MG63 (cell line): ENCODE measurements around the gene ZNF789. TPM values are rescaled to one million over a fixed set of nuclear protein-coding genes. Genes with fewer than 3 reads are reported as not detected.
"Not testable (repeated sequence)": the region's sequence is repeated elsewhere in the genome, so short reads cannot be mapped to it uniquely, and the experiment has no call there.

Source experiments
- DNase-seq: peaks from one replicate; pipeline ENCODE4 v3.0.0-alpha.2; 2020
- H3K27me3 ChIP-seq: fragments of 250-450 bp; sonication (Bioruptor Pico); 2 replicates; pipeline ENCODE4 v1.5.1; 2020; ENCODE audit warnings: mild to moderate bottlenecking, moderate library complexity
- H3K36me3 ChIP-seq: fragments of 250-450 bp; sonication (Bioruptor Pico); 2 replicates; pipeline ENCODE4 v1.5.1; 2020; ENCODE audit warnings: mild to moderate bottlenecking, moderate library complexity
- H3K4me3 ChIP-seq: fragments of 250-450 bp; sonication (Bioruptor Pico); 2 replicates; pipeline ENCODE4 v1.5.1; 2020; ENCODE audit warnings: mild to moderate bottlenecking, moderate library complexity
- H3K9me3 ChIP-seq: fragments of 250-450 bp; sonication (Bioruptor Pico); 2 replicates; pipeline ENCODE4 v1.5.1; 2020; ENCODE audit warnings: mild to moderate bottlenecking, moderate library complexity
- total RNA-seq: library from RNA; depleted of rRNA; stranded (reverse); fragments of >200 nt; shearing (Covaris generic); gene quantifications from 2 replicates; pipeline ENCODE4 v1.2.3, GENCODE V29; 2014; ENCODE audit warnings: low replicate concordance; rRNA removed

The ZNF789 gene
- total RNA-seq = 4.2 and 5.0 TPM in 2 replicates

DNA sequence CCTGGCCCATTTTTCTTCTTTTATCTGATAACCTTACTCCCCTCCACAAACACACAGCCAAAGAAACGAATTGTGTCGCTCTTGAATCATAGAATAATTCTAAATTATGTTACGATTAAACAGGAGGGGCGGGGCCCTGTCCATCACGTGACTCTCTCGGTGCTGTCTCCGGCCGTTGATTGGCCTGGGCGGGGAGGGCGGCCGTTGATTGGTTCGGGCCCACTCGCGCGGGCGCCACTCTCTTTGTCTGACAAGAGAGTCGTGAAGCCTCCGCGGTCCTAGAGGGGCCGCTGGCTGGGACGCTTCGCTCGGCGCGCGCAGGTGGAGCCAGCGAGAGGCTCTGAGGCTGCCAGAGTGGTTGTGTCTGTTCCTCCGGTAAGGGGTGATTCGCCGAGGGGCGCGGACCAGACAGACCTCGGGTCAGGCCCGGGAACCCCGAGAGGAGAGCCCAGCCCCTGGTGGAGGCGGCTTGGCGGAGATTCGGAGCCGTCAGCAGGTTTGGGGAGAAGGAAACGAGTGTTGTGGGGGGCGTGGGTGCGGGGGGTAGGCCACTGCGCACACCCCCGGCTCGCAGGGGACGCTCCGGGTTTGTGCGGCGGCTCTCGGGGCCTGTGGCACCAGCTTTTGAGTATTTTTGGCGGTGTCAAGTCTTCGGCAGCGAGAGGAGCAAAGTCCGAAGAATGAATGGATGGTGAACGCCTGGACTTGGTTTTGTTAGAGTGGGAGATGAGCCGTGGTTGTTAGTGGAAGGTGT lies at the start of gene ZNF789:
Gene ZNF789, plus strand, starts transcription at position 330 of the 754 bp plus-strand sequence. CDS start 3,567 bp downstream, outside the sequence.
- Histone ChIP-seq H3K9me3 (no peaks in the 10 kb centered on the region), H3K27me3 (no peaks in the 10 kb centered on the region), H3K36me3 (no peaks in the 10 kb centered on the region), H3K4me3 (peak within 1 kb of the TSS; percentile 89)
- peak; percentile 96 for DNase-seq

DNA sequence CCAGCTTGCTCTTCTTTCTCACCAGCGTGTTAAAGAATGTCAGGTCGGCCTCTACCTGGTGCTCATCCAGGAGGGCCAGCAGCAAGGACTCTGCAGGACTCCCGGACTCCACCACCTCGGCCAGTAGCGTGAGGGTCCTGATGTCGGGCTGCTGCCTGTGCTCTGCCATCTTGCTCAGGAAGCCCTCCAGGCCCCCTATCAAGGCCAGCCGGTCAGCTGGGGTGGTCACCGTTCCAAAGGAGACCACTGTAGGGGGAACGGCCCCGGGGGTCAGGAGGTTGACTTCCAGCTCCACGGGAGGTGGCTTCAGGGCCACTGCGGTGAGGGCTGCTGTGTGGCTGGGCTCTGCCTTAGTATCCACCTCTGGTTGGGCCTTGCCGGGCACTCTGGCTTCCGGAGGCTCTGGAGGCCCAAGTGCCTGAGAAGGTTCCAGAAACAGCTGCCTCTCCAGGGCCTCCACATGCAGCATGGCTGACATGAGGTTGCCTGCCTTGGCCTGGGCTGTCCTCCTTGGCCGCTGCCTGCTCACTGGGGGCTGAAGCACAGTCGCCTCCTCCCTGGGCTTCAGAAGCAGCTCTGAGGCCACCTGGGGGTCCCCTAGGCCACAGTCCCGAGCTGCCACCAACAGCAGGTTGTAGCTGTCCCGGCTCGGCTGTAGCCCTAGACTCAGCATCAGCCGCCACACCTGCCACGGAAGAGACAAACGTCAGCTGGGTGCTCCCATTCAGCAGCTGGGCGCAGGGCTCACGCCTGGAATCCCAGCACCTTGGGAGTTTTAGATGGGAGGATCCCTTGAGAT lies 47.6 kb upstream of the ZNF789 start:
- Histone ChIP-seq H3K4me3 (no peak overlapping the region), H3K36me3 (no peaks in the 10 kb centered on the region; the same call in 1 of the 2 replicates), H3K9me3 (no peaks in the 10 kb centered on the region), H3K27me3 (no peaks in the 10 kb centered on the region)
- DNase-seq = no peak

DNA sequence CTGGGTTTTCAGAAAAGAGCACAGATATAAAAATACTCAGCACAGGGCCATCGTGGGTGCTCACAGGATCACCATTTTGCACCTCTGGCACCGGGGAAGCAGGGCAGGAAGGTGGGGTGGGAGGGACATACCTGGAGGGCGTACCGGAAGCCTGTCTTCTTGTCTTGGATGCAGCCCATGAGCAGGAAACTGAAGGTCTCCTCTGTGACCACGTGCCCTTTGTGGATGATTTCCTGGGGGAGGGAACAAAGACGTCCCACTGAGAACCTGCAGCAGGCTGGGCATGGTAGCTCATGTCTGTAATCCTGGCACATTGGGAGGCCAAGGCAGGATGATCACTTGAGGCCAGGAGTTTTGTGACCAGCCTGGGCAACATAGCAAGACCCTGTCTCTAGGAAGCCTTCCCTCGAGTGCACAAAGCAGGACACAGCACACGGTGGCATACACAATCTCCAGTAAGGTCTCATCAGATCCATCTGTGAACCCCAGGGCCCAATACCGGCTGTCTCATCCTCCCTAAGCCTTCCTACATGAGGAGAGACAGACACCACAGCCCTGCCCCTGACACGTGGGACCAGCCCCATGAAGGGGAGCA lies 43.6 kb upstream of the ZNF789 start:
- H3K9me3 ChIP-seq = no peaks in the 10 kb centered on the region
- no peak overlapping the region for H3K4me3 ChIP-seq
- no peak for DNase-seq
- no peaks in the 10 kb centered on the region for H3K36me3 ChIP-seq
- H3K27me3 ChIP-seq = no peaks in the 10 kb centered on the region

DNA sequence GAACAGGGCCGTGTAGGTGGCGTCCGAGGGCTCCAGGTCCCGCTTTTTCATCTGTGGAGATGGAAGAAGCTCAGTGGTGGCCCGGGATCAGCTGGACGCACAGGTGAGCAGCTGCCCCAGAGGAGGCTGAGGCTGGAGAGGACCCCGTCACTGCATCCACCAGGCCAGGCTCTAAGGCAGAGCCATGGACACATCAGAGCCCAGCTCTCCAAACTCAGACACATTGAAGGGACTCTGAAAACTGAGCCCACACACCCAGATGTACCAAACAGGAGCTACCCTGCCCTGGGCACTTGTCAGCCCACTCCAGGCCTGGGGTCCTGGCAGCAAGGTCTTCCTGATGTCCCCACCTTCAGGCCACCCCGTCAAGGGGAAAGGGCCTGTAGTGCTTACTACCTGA lies 42.9 kb upstream of the ZNF789 start:
- H3K36me3 ChIP-seq = no peaks in the 10 kb centered on the region
- H3K4me3 ChIP-seq = no peak overlapping the region
- no peak for DNase-seq
- H3K27me3 ChIP-seq = no peaks in the 10 kb centered on the region
- H3K9me3 ChIP-seq = no peaks in the 10 kb centered on the region

DNA sequence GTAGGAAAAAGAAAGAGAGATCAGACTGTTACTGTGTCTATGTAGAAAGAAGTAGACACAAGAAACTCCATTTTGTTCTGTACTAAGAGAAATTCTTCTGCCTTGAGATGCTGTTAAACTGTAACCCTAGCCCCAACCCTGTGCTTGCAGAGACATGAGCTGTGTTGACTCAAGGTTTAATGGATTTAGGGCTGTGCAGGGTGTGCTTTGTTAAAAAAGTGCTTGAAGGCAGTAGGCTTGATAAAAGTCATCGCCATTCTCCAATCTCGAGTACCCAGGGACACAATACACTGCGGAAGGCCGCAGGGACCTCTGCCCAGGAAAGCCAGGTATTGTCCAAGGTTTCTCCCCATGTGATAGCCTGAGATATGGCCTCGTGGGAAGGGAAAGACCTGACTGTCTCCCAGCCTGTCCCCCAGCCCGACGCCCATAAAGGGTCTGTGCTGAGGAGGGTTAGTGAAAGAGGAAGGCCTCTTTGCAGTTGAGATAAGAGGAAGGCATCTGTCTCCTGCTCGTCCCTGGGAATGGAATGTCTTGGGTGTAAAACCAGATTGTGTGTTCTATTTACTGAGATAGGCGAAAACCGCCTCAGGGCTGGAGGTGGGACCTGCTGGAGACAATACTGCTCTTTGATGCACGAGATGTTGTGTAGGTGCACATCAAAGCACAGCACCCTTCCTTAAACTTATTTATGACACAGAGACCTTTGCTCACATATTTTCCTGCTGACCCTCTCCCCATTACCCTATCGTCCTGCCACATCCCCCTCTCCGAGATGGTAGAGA lies 40.7 kb upstream of the ZNF789 start:
- not testable (repeated sequence) for H3K36me3 ChIP-seq, H3K4me3 ChIP-seq, DNase-seq, H3K9me3 ChIP-seq, H3K27me3 ChIP-seq

DNA sequence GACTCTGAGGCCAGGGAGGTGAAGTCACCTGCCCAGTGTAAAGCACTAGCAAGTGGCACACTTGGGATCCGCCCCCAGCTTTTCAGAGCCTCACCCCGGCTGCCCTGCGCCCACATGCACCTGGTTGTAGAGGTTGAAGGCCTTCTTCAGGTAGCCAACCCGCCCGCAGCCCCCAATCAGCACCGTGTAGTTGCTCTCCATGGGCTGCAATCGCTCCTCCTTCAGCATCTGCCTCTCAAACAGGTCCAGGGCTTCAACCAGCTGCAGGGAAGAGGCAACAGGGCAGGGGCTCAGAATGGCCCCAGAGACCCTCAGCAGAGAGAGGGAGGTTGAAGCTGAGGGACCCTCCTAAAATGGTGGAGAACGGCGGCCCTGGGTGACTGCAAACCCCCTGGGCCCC lies 39.5 kb upstream of the ZNF789 start:
- Histone ChIP-seq H3K36me3 (no peaks in the 10 kb centered on the region), H3K9me3 (no peaks in the 10 kb centered on the region), H3K27me3 (no peaks in the 10 kb centered on the region), H3K4me3 (no peak overlapping the region)
- no peak for DNase-seq

GRCh38 chr7:99437946-99438572 lies 34.6 kb upstream of the ZNF789 start:
- Histone ChIP-seq H3K27me3 (no peaks in the 10 kb centered on the region), H3K36me3 (peaks cover under 1% of the 10 kb centered on the region; the same call in 1 of the 2 replicates), H3K4me3 (peak overlapping the region; percentile 87), H3K9me3 (no peaks in the 10 kb centered on the region)
- no peak for DNase-seq

GRCh38 chr7:99438573-99439480 lies 33.9 kb upstream of the ZNF789 start, which contains the start of the genes CPSF4 and PTCD1:
CPSF4 (plus strand) TSS chr7:99438943; CDS start chr7:99439083, 140 bp downstream.
PTCD1 (minus strand) TSS chr7:99438798; CDS start chr7:99435242, 3,556 bp downstream.
- DNase-seq = peak; percentile 91
- peaks cover 2% of the 10 kb centered on the region; the same call in 1 of the 2 replicates for H3K36me3 ChIP-seq
- H3K27me3 ChIP-seq = no peaks in the 10 kb centered on the region
- no peaks in the 10 kb centered on the region for H3K9me3 ChIP-seq
- peak within 1 kb of the TSS; percentile 87 for H3K4me3 ChIP-seq

GRCh38 chr7:99440195-99440594 lies 32.5 kb upstream of the ZNF789 start:
- Histone ChIP-seq H3K36me3 (peaks cover 2% of the 10 kb centered on the region; the same call in 1 of the 2 replicates), H3K27me3 (no peaks in the 10 kb centered on the region), H3K4me3 (peak overlapping the region; percentile 87; the same call in 1 of the 2 replicates), H3K9me3 (no peaks in the 10 kb centered on the region)
- no peak for DNase-seq

DNA sequence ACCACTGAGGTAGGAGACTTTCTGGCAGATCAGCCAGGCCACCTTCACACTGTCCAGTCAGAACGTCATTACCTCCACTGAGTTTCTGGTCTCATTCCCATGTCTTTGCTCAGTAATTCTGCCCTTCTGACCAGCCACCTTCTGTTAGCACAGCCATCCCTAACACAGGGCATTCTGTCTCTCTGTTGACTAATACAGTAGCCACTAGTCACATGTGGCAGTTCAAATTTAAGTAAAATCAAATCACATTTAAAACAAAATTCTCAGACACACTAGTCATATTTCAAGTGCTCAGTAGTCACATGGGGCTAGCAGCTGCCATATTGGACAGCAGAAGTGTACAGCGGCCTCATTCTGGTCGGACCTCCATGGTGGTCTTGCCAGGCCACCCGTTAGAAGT lies 26.6 kb upstream of the ZNF789 start:
- Histone ChIP-seq H3K36me3 (peaks cover 2% of the 10 kb centered on the region), H3K9me3 (no peaks in the 10 kb centered on the region), H3K4me3 (no peak overlapping the region), H3K27me3 (no peaks in the 10 kb centered on the region)
- no peak for DNase-seq

DNA sequence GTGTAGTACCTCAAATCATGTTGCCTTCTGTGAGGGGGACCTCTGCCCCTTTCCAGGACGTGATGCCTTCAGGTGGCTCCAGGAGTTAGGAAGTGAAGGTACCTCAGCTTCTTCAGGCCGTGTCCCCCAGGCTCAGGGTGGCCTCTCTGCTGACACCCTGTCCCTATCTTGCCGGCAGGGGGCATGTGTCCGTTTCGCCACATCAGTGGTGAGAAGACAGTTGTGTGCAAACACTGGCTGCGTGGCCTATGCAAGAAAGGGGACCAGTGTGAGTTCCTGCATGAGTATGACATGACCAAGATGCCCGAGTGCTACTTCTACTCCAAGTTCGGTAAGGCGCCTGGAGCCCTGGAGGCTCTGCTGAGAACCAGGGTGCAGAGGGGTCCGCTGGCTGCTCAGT lies 24.7 kb upstream of the ZNF789 start:
- Histone ChIP-seq H3K9me3 (no peaks in the 10 kb centered on the region), H3K27me3 (no peaks in the 10 kb centered on the region), H3K36me3 (peaks cover 2% of the 10 kb centered on the region), H3K4me3 (no peak overlapping the region)
- no peak for DNase-seq

DNA sequence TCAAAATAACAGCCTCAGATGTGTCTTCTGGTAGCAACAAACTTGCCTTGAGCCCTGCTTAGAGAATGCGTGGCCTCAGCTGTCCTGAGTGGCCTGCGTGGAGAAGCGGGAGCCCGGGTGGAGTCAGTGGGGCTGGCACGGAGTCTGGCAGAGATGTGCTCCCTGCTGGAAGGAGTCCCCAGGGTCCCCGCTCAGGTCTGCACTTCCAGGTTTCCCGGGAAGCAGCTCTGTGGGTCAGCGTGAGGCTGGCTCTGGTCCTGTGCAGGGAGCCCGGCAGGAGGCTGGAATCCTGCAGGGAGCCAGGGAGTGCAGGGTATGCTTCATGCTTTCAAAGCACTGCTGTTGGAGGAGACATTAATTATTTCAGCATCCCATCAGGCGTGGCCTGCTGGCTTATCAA lies 23.8 kb upstream of the ZNF789 start:
- Histone ChIP-seq H3K9me3 (no peaks in the 10 kb centered on the region), H3K36me3 (no peaks in the 10 kb centered on the region; the same call in none of the 2 replicates), H3K27me3 (no peaks in the 10 kb centered on the region), H3K4me3 (no peak overlapping the region)
- DNase-seq = no peak

DNA sequence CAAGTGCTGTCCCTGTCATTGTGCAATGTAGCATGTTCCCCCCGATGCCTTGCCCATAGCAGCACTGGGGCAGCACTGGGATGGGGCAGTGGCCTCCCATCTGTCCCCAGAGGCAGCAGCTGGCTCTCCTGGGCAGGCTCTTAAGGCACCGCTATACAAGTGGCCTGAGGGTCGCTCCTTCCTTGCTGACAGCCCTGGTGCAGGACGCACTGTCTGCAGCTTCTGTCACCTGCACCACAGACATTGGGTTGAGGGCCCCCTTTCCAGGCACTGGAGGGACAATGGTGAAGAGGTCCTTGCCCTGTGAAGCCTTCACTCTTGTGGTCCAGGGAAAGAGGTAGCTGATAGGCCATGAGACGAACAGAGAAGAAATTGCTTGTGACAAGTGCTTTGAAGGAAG lies 23.4 kb upstream of the ZNF789 start:
- no peaks in the 10 kb centered on the region for H3K9me3 ChIP-seq
- H3K36me3 ChIP-seq = no peaks in the 10 kb centered on the region; the same call in none of the 2 replicates
- no peaks in the 10 kb centered on the region for H3K27me3 ChIP-seq
- no peak overlapping the region for H3K4me3 ChIP-seq
- no peak for DNase-seq

DNA sequence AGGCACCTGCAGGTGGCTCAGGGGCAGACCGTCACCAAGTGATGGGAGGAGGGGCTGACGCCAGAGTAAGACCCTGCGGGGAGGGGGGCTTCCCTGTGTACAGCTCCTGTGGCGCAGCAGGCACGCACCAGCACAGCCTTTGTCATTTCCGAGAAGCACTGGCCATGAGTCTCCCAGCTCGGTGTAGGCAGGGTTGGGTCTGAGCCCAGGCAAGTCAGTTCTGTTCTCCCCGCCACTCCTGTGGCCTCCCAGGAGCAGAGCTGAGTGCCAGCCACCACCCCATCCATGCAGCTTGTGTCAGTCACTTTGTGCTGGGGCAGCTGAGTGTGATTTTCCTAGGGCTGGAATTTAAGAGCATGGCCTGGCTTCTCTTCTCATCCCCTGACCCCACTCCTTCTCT lies 20.8 kb upstream of the ZNF789 start:
- no peak for DNase-seq
- H3K9me3 ChIP-seq = no peaks in the 10 kb centered on the region
- no peaks in the 10 kb centered on the region; the same call in 1 of the 2 replicates for H3K36me3 ChIP-seq
- no peaks in the 10 kb centered on the region for H3K27me3 ChIP-seq
- no peak overlapping the region for H3K4me3 ChIP-seq

DNA sequence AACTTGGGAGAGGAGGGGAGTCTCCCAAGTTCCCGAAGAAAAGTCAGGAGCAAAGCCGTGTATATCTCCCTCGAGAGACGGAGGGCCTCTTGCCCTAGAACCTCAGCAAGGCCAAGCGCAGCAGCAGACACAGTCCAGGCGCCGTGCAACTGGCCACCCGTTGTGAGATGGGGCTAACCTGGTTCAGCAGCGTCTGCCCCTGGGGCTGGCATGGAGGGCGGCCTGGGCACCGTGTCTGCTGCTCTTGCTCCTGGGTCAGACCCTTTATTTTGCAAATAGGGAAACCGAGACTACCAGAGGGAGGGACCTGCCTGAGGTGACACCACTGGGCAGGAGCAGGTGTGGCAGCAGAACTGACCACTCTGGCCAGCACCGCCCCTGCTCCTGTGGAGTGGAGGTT lies 20.1 kb upstream of the ZNF789 start:
- no peak for DNase-seq
- Histone ChIP-seq H3K36me3 (no peaks in the 10 kb centered on the region; the same call in 1 of the 2 replicates), H3K4me3 (no peak overlapping the region), H3K27me3 (no peaks in the 10 kb centered on the region), H3K9me3 (no peaks in the 10 kb centered on the region)
